LNCaP clone FGC (cell line): ENCODE measurements around the gene ZMIZ1.

Source experiments
- DNase-seq: peaks from one replicate; pipeline ENCODE4 v3.0.0-alpha.2; 2011; ENCODE audit warnings: low read depth
- H3K4me3 ChIP-seq: 2 replicates; pipeline ENCODE4 v1.5.1; 2011; ENCODE audit warnings: mild to moderate bottlenecking, low read depth, low read length, control low read depth
- CTCF ChIP-seq: IDR thresholded peaks from 2 replicates; pipeline ENCODE4 v1.5.1; 2012; ENCODE audit warnings: mild to moderate bottlenecking; ENCODE audit not compliant: control insufficient read depth, insufficient read depth; ENCODE audit errors: extremely low read depth

ZMIZ1 gene

GRCh38 chr10:79172881-79173280 is 104.1 kb downstream of the ZMIZ1 start:
- H3K4me3 ChIP-seq, result no peak overlapping the region
- no peak for DNase-seq
- no peak for TF ChIP-seq CTCF

GRCh38 chr10:79173582-79174262 is 105.0 kb downstream of the ZMIZ1 start:
- no peak overlapping the region for H3K4me3 ChIP-seq
- DNase-seq, result no peak
- no peak for TF ChIP-seq CTCF

GRCh38 chr10:79176052-79176501 is 107.3 kb downstream of the ZMIZ1 start:
- no peak for TF ChIP-seq CTCF
- no peak for DNase-seq
- H3K4me3 ChIP-seq, result no peak overlapping the region

- DNase-seq, result no peak
- TF ChIP-seq CTCF, result no peak
- H3K4me3 ChIP-seq, result no peak overlapping the region
Observed at GRCh38 chr10:79176949-79177602, 108.3 kb downstream of the ZMIZ1 start.

- no peak for DNase-seq
- TF ChIP-seq CTCF, result no peak
- no peak overlapping the region for H3K4me3 ChIP-seq
Observed at GRCh38 chr10:79178070-79178576, 109.4 kb downstream of the ZMIZ1 start.

GRCh38 chr10:79178614-79179163 is 109.9 kb downstream of the ZMIZ1 start:
- DNase-seq, result no peak
- no peak overlapping the region for H3K4me3 ChIP-seq
- TF ChIP-seq CTCF, result no peak
